Urinary bladder (tissue), 4 donors: ENCODE data around the gene SLC1A3. TPM values are rescaled to one million over a fixed set of nuclear protein-coding genes. Genes with fewer than 3 reads are reported as not detected.

Source experiments
- DNase-seq: peaks from one replicate; pipeline ENCODE4 v3.0.0-alpha.2; 2015; ENCODE audit errors: extremely low spot score
- H3K27ac ChIP-seq: one replicate; pipeline ENCODE4 v1.5.1; 2013; ENCODE audit warnings: low read depth, mild to moderate bottlenecking, moderate library complexity
- H3K36me3 ChIP-seq: one replicate; pipeline ENCODE4 v1.6.1; 2013; ENCODE audit warnings: mild to moderate bottlenecking, moderate library complexity; ENCODE audit not compliant: insufficient read depth
- H3K4me1 ChIP-seq: one replicate; pipeline ENCODE4 v1.6.1; 2013; ENCODE audit warnings: mild to moderate bottlenecking, moderate library complexity; ENCODE audit not compliant: insufficient read depth
- H3K4me3 ChIP-seq: one replicate; pipeline ENCODE4 v1.5.1; 2013; ENCODE audit warnings: low read depth, low read length
- WGBS: extraction: QIAGEN DNeasy Blood & Tissue Kit; methylation state at CpG from one replicate; pipeline ENCODE4 v1.1.7; 2013; 5-methylcytosine and 5-hydroxymethylcytosine counted together
- polyA plus RNA-seq: library from polyadenylated mRNA; stranded (reverse); fragments of 200-250 nt; gene quantifications from one replicate; pipeline ENCODE4 v1.2.3, GENCODE V29; 2013
- total RNA-seq: library from RNA; depleted of rRNA; stranded (reverse); fragments of >200 nt; gene quantifications from one replicate; pipeline ENCODE4 v1.2.3, GENCODE V29; 2014
- donor health status: healthy with polysubstance abuse.
- donor health status: healthy.

The SLC1A3 gene
- total and polyA plus RNA-seq, 2 donors, result 15.7 to 18.1 TPM

DNA sequence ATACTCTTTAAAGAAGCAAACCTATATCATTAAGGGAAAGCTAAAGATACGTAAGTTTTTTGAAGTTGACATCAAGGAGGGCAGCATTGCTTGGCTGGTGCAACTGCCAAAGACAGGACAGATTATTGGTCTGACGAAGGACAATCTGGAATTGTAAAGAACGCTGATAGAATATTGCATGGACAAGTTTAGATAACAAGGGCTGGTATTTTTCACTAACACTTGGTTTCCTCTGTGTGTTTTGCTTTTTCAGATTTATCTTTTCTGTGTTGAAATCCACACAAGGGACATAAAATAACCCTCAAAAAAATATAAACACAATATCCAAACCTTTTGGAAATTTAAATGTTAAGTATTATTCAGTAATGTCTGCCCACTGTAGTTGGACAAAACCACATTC is 39.7 kb downstream of the SLC1A3 start:
- WGBS, result 65% methylated on average over 3 of the region's 3 CpGs
- Histone ChIP-seq H3K27ac (no peak overlapping the region), H3K4me1 (no peaks in the 10 kb centered on the region), H3K4me3 (no peak overlapping the region), H3K36me3 (no peaks in the 10 kb centered on the region)
- DNase-seq, result no peak

DNA sequence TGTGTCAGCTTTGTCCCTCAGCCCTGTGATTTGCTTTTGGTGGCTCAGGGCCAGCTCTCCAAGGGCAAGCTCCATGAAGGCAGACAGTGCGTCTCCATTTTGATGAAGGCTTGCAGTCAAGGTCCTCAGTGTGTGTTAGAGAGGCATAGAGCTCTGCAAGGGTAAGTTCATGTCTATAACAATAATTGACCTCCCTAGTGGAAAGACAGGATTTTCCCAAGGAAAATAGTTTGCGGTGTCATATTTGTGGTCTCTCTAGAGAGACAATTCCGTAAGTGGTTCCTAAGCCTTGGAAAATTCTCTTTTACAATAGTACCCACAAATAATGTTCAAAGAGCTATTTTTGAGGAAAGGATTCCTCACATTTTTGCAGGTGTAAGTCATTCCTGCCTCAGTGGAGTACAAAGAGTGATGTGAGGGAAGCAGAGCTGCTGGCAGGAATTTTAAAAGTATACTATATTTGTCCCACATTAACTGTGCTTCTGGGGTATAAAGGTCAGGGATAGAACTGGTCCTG is 40.2 kb downstream of the SLC1A3 start:
- WGBS, result 89% methylated on average over 3 of the region's 3 CpGs
- no peak overlapping the region for H3K4me3 ChIP-seq

DNA sequence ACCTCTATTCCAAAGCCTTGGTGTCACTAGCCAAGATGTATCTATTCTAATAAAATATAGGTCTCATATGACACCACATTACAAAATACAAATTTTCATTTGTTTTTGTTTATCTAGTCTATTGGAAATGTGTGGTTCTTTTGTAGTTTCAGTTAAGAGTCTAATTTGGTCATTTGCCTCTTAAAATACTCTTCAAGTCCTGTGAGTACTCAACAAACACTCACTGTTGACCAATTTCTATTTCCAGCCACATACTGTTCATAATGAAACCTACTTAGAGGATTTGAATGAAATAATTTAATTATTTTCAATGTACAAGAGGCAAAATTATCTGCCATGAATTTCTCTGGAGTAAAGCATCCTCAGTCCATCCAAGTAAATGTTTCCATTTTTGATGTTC is 40.6 kb downstream of the SLC1A3 start:
- no peak for DNase-seq
- Histone ChIP-seq H3K4me3 (no peak overlapping the region), H3K36me3 (no peaks in the 10 kb centered on the region), H3K27ac (no peak overlapping the region), H3K4me1 (no peaks in the 10 kb centered on the region)

More for the DNA sequence above, 40.2 kb downstream of the SLC1A3 start:
- H3K36me3 ChIP-seq, result no peaks in the 10 kb centered on the region
- no peaks in the 10 kb centered on the region for H3K4me1 ChIP-seq
- H3K27ac ChIP-seq, result no peak overlapping the region
- DNase-seq, result no peak

DNA sequence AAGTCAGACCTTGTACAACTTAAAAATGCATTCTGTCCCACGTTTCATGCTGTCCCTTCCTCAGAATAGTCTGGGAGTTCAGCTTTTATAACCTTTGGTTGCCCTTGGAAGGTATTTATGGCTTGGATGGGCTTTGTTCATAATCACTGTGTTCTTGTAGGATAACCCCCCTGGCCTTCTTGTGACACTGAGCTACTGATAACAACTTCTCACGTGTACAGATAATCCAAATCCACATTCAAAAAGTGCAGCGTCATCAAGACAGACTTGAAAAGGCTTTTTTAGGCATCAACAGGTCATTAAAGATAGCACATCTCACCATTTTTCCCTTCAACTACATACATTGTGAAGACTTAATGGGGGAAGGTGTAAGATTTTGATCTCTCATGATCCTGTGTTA is 42.0 kb downstream of the SLC1A3 start:
- WGBS, result 53% methylated on average over 3 of the region's 3 CpGs
- DNase-seq, result no peak
- H3K27ac ChIP-seq, result no peak overlapping the region
- no peaks in the 10 kb centered on the region for H3K4me1 ChIP-seq
- H3K4me3 ChIP-seq, result no peak overlapping the region
- no peaks in the 10 kb centered on the region for H3K36me3 ChIP-seq

DNA sequence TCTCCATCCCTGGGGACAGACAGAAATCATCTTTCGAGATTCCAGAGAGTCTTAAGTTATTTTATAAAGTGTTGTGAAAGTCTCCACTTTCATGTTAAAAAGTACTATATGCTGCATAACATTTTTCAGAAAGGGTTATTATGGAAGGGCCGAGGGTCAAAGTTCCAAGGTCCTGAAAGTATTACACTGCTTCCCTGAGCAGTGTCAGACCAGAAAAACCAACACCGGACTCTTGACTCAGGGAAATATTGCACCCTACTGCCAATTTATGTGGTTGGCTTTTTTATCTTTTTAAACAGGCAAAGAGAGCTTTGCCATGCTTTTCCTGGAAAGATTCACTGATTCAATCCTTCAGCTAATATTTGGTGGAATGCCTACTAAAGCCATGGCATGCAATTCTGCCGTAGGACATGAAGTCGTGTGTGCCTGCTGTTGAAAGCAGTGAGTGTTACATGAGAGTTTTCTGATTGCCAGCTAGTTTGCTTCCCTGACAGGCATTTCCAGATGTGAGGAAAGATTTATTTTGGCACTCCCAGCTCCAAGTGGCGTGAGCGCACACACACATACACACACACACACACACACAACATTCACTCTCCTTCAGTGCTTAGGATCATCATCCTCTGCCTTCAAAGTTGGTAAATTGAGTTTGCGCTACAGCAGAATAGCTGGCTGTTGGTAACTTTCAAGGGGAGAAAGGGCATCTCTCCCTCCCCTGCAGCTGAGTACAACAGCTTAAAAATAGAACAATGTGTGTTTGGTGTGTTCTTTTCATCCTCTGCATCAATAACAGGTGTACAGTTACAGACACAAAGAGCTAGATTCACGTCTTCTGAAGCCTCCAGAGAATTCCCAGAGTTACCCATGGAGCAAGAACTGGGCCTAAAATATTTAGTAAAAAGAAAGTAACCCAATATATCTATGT is 45.6 kb downstream of the SLC1A3 start:
- no peak for DNase-seq
- Histone ChIP-seq H3K4me3 (no peak overlapping the region), H3K36me3 (no peaks in the 10 kb centered on the region), H3K4me1 (no peaks in the 10 kb centered on the region), H3K27ac (no peak overlapping the region)
- 79% methylated on average over 9 of the region's 9 CpGs for WGBS

DNA sequence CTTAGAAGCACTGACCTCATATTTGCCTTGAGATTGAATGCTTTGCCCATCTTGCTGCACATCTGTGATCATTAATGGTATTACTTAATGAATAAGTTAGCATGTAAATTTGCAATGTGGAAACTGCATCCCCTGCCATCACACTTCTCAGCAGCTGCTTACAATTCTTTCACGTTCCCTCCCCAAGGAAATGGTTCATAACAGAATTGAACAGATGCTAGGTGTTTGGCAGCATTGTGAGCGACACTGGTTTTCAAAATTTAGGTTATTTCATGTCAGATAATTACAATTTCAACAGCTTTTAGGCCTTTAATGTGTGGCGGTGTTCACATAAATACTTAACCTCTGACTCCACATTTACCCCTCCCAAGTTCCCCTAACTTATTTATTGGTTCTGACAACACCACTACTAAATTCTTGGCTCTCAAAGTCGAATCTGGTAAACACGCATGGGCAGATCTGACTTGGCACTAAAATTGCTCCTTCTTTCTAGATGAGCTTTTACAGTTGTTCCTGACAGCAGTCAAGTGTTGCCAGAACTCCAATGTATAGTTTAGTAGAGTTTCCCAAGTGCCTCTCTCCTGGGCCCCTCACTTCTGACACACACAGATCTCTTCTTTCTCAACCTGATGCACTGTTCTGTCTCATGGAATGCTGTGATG is 46.8 kb downstream of the SLC1A3 start:
- Histone ChIP-seq H3K36me3 (no peaks in the 10 kb centered on the region), H3K4me3 (no peak overlapping the region), H3K27ac (no peak overlapping the region), H3K4me1 (no peaks in the 10 kb centered on the region)
- peak; percentile 28 for DNase-seq
- 42% methylated on average over 5 of the region's 5 CpGs for WGBS

DNA sequence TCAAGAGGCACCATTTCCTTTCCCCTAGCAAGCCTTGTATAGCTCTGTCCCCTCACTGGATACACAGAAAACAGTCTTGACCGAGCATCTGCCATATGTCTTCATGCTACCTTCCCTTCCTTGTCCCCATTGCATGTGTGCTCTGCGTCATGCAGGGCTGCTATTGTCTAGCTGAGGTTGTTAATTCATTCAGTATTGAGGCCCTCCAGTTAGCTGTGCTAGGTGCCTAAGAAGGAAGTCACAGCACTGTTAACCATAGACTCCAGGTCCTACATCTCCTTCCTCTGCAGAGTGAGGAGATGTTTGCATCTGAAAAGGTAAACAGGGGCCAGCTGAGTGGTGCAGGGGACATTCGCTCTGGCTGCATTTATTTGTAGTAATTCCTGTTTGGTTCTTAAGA is 48.2 kb downstream of the SLC1A3 start:
- DNase-seq, result no peak
- 89% methylated on average over 3 of the region's 3 CpGs for WGBS
- H3K36me3 ChIP-seq, result no peaks in the 10 kb centered on the region
- H3K4me3 ChIP-seq, result no peak overlapping the region
- H3K27ac ChIP-seq, result no peak overlapping the region
- H3K4me1 ChIP-seq, result no peaks in the 10 kb centered on the region

DNA sequence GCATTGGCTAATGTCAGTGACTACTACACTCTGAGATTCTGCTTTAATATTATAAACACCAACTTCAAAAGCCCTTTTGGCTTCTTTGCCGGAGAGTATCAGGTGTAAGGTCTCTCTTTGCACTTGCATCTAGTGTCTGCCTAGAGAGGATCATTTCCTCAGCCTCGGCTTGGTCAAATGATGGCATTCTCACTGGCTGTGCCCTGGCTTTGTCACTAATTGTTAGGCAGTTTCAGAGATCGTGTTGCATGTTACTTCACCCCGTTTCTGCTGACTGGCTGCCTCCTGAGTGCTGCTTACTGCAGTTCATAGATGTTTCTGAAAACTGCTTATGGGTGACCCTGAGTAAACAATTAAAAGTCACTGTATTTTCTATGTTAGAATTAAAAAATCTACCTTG is 48.8 kb downstream of the SLC1A3 start:
- no peak overlapping the region for H3K27ac ChIP-seq
- no peaks in the 10 kb centered on the region for H3K4me1 ChIP-seq
- H3K4me3 ChIP-seq, result no peak overlapping the region
- no peaks in the 10 kb centered on the region for H3K36me3 ChIP-seq
- no peak for DNase-seq
- 51% methylated on average over 4 of the region's 4 CpGs for WGBS

DNA sequence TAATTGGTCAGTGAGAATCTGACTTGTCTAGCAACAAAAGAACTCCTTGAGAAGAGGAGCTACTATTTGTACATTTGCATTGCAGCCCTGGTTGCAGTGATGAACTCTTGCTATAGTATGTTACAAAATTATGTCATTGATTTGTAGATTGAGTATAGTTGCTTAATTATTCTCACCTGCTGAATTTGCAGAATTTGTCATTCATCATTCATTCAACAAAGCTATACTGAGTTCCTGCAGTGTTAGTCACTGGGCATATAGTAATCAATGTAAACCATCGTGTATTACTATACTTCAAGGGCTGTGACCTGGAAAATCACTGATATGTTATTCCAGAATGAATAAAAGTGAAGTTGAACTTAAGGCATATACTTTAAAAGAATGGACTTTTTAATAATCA is 50.1 kb downstream of the SLC1A3 start:
- 69% methylated on average over 1 of the region's 1 CpG for WGBS
- DNase-seq, result no peak
- no peak overlapping the region for H3K4me3 ChIP-seq
- no peak overlapping the region for H3K27ac ChIP-seq
- no peaks in the 10 kb centered on the region for H3K4me1 ChIP-seq
- no peaks in the 10 kb centered on the region for H3K36me3 ChIP-seq

DNA sequence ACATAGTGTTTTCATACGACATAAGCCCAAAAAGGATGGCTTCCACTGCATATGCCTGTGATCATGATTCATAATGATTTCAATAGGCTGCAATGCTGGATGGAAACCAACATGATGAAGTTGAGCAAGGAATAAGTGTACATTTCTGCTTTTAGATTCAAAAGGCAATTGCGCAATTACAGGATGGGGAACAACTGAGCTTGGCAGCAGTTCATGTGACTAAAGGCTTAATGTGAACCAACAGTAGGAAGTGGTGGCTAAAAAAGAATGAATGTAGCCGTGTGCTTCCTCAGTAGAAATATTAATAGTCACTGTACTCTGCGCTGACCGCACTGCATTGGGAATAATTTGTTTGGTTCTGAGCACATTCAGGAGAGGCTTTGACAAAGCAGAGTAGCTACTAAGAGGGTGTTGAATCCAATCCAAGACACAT is 51.2 kb downstream of the SLC1A3 start:
- H3K4me3 ChIP-seq, result no peak overlapping the region
- peak; percentile 61 for DNase-seq
- no peaks in the 10 kb centered on the region for H3K4me1 ChIP-seq
- no peak overlapping the region for H3K27ac ChIP-seq
- no peaks in the 10 kb centered on the region for H3K36me3 ChIP-seq
- 27% methylated on average over 5 of the region's 5 CpGs for WGBS

DNA sequence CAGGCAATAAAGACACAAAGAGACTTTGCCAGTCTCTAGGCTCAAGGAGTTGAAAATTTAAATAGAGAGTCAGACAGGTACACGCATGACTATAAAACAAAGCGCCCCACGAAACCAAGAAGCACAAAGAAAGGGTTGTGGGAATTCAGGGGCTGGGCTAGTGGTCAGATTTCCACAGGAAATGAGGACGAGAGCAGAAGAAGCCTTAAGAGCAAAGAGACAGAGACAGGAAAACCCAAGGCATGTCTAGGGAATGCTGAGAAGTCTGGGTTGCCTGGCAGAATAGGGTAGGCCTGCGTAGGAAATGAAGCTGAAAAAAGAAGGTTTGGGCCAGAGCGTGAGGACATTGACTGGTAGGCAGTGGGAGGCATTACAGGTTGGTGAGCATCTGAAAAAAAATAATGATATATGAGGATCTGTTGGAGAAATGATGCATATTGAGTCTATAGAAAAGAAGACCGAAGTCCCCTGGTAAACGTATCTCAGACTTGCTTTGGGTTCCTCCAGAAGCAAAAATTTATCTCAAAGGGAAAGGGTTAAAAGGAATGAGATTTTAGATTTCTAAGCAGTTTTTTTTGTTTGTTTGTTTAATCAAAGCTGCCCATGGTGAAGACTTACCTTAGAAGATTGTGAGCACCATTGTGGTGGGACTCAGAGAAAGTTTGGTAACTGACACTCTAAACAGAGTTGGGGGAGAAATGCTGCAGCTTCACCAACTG is 51.8 kb downstream of the SLC1A3 start:
- Histone ChIP-seq H3K4me1 (no peaks in the 10 kb centered on the region), H3K27ac (no peak overlapping the region), H3K36me3 (no peaks in the 10 kb centered on the region), H3K4me3 (no peak overlapping the region)
- WGBS, result 88% methylated on average over 8 of the region's 8 CpGs
- no peak for DNase-seq

DNA sequence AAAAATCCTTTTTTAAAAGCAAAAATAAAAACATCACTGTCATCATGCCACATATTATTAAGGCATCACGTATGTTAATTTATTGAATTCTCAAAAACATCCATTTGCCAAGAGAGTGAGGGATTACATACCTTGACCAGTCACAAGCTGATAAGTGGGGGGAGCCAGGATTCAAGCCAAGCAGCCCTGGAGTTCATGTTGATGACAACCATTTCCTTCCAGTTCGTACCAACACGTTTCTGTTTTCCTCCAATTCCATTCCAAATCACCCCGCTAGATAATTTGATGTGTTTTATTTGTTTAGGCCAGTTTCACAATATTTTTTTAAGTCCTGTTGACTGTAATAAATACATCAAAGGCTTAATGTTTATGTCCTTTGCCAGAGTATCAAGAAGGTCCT is 53.0 kb downstream of the SLC1A3 start:
- Histone ChIP-seq H3K4me3 (no peak overlapping the region), H3K4me1 (no peaks in the 10 kb centered on the region), H3K36me3 (no peaks in the 10 kb centered on the region), H3K27ac (no peak overlapping the region)
- DNase-seq, result no peak
- 46% methylated on average over 4 of the region's 4 CpGs for WGBS

DNA sequence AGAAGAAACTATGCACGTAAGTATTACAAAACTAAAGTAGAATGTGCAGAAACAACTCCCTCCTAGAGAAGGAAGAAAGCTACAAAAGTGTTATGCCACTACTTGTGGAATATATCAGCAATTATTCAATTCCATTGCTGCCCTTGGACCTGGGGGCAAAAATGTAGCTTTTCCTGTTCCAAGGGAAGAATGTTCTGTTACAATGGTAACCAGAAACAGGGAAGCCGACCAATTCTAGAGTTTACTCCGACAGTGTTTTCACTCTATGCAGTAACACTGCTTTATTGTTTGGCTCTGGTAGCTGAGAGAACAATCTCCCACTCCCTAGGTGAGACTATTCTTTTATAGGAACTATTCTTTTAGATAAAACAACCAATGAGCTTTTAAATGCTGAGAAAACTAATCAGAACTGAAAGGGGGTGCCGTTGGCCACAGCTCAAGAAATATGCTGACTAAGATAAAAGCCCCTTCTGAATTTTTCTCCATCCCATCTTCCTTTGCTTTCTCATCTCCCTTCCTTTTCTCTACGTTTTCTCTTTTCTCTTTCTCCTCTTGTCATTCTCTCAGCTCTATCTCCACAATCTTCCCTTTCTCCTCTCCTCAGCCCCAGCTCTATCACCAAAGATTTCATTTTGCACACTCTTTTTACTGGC is 54.1 kb downstream of the SLC1A3 start:
- no peaks in the 10 kb centered on the region for H3K36me3 ChIP-seq
- H3K4me1 ChIP-seq, result no peaks in the 10 kb centered on the region
- no peak overlapping the region for H3K4me3 ChIP-seq
- H3K27ac ChIP-seq, result no peak overlapping the region
- WGBS, result 68% methylated on average over 5 of the region's 5 CpGs
- DNase-seq, result peak; percentile 37
